NCI-H2107 treated with DMSO at 0.1 percent for 48 hours (cell line): Measurements from ENCODE around the gene MARCHF4.

Source experiments
- DNase-seq: peaks from one replicate; lab custom pipeline; 2025; ENCODE audit not compliant: unreplicated experiment; lab: John Stamatoyannopoulos, UW

MARCHF4 gene, protein sequence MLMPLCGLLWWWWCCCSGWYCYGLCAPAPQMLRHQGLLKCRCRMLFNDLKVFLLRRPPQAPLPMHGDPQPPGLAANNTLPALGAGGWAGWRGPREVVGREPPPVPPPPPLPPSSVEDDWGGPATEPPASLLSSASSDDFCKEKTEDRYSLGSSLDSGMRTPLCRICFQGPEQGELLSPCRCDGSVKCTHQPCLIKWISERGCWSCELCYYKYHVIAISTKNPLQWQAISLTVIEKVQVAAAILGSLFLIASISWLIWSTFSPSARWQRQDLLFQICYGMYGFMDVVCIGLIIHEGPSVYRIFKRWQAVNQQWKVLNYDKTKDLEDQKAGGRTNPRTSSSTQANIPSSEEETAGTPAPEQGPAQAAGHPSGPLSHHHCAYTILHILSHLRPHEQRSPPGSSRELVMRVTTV

GRCh38 chr2:216371721-216372702 is at the start of gene MARCHF4:
Gene MARCHF4, minus strand, starts transcription at chr2:216372483. Its CDS starts 2,223 bp downstream, at chr2:216370260.
- peak; percentile 45 for DNase-seq

DNA sequence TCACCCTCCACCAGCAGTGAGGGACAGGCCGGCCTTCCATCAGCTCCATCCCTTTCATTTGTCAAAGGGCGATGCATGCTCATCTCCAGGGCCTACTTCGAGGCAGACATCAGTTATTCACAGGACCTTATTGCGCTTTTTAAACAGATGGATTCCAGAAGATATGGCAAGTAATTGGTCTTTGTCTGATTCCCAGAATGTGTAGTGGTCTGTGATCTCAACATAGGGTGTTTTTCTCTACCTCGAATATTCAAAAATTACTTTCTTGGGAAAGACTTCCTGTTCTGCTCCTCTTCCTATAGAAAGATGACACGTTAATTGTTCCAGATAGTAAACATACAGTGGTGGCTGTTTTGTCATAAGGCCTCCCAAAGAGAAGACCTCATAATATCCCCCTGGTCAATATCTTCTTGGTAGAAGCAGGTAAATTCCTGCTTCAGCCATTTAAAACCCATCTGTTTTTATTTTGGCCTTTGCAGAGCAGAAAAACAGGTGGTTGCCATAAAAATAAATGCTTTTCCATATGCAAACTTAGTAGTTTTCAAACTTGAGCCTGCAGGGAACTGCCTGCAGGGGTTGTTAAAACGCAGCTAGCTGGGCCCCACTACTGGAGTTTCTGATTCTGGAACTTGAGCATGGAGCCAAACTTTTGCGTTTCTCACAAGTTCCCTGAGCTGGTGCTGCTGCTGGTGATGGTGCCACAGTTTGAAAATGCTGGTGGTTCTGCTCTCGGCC is 48.3 kb upstream of the MARCHF4 start:
- no peak for DNase-seq

DNA sequence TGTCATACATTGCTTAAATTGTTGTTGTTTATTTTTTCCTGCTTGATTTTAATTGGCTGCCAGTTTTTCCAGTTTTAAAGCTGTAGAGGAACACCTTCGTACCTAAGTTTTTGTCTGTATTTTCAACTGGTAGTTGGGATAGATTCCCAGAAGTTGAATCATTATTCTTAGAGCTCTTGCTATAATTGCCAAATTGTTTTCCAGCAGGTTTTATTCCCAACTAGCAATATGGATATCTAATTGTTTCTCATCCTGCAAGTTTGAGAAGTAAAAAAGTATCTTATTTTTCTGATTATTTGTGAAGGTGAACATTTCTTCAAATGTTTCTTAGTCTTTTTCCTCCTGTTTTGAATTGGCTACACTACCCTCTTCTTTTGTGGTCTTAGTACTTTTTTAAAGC is 46.7 kb upstream of the MARCHF4 start:
- DNase-seq, result no peak

GRCh38 chr2:216416571-216417307 is 44.5 kb upstream of the MARCHF4 start:
- no peak for DNase-seq

- no peak for DNase-seq
These were observed 43.3 kb upstream of the MARCHF4 start for GRCh38 chr2:216415541-216415940.

DNA sequence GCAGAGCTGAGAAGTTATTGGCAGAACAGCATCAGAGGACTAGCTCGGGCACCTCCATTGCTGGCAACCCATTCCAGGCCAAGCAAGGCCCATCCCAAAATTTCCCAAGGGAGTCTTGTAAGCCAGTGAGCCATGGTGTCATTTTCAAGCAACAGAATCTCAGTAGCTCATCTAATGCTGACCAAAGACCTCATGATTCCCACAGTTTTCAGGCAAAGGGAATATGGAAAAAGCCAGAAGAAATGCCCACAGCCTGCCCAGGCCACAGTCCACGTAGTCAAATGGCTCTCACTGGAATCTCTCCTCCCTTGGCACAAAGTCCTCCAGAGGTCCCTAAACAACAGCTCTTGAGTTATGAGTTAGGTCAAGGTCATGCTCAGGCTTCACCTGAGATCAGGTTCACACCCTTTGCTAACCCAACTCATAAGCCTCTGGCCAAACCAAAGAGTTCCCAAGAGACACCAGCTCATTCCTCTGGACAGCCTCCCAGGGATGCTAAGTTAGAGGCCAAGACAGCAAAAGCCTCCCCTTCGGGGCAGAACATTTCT is 42.6 kb upstream of the MARCHF4 start:
- DNase-seq, result no peak

GRCh38 chr2:216413882-216414281 is 41.6 kb upstream of the MARCHF4 start:
- no peak for DNase-seq

- peak; percentile 97 for DNase-seq
These were observed 40.0 kb upstream of the MARCHF4 start, which contains the start of gene SMARCAL1 for GRCh38 chr2:216412022-216412999. Gene SMARCAL1, plus strand, starts transcription at chr2:216412484. Its CDS starts 2,221 bp downstream, at chr2:216414705.

DNA sequence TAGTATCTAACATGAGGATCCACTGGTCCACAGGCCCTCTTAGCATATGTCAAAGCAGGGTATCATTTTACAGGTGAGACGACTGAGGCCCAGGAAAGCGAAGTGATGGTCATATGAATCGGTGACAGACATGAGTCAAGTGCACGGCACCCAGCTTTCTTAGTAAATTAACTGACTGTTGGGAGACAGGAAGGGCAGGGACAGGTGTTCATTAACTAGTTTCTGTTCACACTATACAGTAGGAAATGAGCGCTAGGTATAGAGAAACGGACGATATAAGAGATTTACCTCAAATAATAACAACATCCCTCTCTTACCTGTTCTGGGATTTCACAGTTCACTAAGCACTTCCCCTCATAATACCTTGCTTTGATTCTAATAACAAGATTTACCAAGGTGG is 38.3 kb upstream of the MARCHF4 start:
- no peak for DNase-seq

- no peak for DNase-seq
These were observed 36.4 kb upstream of the MARCHF4 start for GRCh38 chr2:216408426-216409290.

GRCh38 chr2:216406826-216407225 is 34.5 kb upstream of the MARCHF4 start:
- DNase-seq, result peak; percentile 91

GRCh38 chr2:216405588-216405987 is 33.3 kb upstream of the MARCHF4 start:
- no peak for DNase-seq

GRCh38 chr2:216404010-216404618 is 31.8 kb upstream of the MARCHF4 start:
- peak; percentile 12 for DNase-seq

DNA sequence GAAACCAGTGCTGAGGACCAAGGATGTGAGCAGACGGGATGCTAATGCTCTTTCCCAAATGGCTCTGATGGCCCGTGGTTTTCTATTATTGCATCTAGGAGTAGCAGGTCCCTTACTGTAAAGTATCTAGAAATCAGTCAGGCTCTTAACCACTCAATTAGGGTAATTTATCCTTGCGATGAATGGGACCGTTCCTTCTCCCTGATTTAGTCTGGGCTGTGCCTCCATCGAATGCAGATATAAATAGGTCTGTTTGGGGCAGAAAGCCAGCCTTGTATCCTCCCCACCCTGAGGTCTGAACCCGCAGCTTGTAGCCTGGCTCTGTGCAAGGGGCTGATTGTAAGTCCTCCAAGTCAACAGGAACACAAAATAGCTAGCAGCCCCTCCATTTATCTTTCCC is 30.5 kb upstream of the MARCHF4 start:
- DNase-seq, result peak; percentile 41

GRCh38 chr2:216399621-216400020 is 27.3 kb upstream of the MARCHF4 start:
- no peak for DNase-seq

DNA sequence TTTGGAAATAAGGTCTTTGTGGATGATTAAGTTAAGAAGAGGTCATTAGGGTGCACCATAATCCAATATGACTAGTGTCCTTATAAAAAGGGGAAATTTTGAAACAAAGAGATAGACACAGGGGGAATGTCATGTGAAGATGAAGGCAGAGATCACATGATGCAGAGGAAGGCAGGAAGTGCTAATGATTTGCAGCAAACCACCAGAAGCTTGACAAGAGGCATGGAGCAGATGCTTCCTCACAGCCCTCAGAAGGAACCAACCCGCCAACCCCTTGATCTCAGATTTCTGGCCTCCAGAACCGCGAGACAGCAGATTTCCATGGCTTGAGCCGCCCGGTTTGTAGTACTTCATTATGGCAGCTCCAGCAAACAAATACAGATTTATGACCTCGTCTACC is 22.6 kb upstream of the MARCHF4 start:
- DNase-seq, result no peak
